OCI-LY7 (cell line): ENCODE data around the gene SP1.

Source experiments
- CTCF ChIP-seq: fragments of 200-600 bp; sonication (generic); conservative IDR thresholded peaks from 2 replicates; pipeline ENCODE4 v1.5.1; 2014; ENCODE audit warnings: mild to moderate bottlenecking, antibody characterized with exemption, low read length, moderate library complexity, mixed read lengths
- EZH2phosphoT487 ChIP-seq: fragments of 200-600 bp; sonication (generic); IDR thresholded peaks from 2 replicates; pipeline ENCODE4 v1.6.1; 2018; ENCODE audit warnings: low read depth, borderline replicate concordance, mild to moderate bottlenecking, mixed run types, antibody characterized with exemption, low read length, moderate library complexity, mixed read lengths

- TF ChIP-seq CTCF: no peak
- TF ChIP-seq EZH2phosphoT487: no peak
Measured at GRCh38 chr12:53379389-53380103, 430 bp upstream of the SP1 start.
